Measurements from ENCODE around the gene WWOX. TPM values are rescaled to one million over a fixed set of nuclear protein-coding genes. Genes with fewer than 3 reads are reported as not detected.

The WWOX gene
- total and polyA plus RNA-seq, 2 of the 4 experiments (the other 2 are of a cell fraction), result 2.7 to 5.4 TPM

GRCh38 chr16:78519896-78520295 lies 420.4 kb downstream of the WWOX start:
- Histone ChIP-seq H4K5ac (ENCODE audit: low read depth, low read length) (no peak overlapping the region), H3K27ac (ENCODE audit: insufficient read depth, low read length) (no peak overlapping the region), H2AK9ac (replicated peaks; ENCODE audit: low read depth, low read length, poor library complexity) (no peak overlapping the region), H3K4me1 (ENCODE audit: control insufficient read depth, insufficient read depth, low read length) (no peaks in the 10 kb centered on the region), H3K4me2 (ENCODE audit: low read depth, low read length) (no peak overlapping the region), H3K4ac (ENCODE audit: low read depth, low read length) (no peak overlapping the region), H3K36me3 (ENCODE audit: control insufficient read depth, insufficient read depth, low read length) (no peaks in the 10 kb centered on the region), H3K56ac (ENCODE audit: extremely low read depth, insufficient read depth, low read length) (no peak overlapping the region), H3K18ac (ENCODE audit: low read depth, low read length) (no peak overlapping the region), H2AFZ (replicated peaks; ENCODE audit: low read length, poor library complexity) (no peak overlapping the region), H2BK20ac (ENCODE audit: low read depth, low read length) (no peak overlapping the region), H4K8ac (ENCODE audit: low read depth in 2 of 2, low read length in 2 of 2) (no peak overlapping the region), H4K20me1 (ENCODE audit: insufficient read depth, low read length) (no peaks in the 10 kb centered on the region), H2BK120ac (ENCODE audit: low read depth, low read length) (no peak overlapping the region), H3K4me3 (ENCODE audit: insufficient read depth, low read depth, low read length) (no peak overlapping the region), H2AK5ac (ENCODE audit: low read depth, low read length) (no peak overlapping the region), H2BK5ac (ENCODE audit: low read depth, low read length, poor library complexity, severe bottlenecking) (no peak overlapping the region), H3K9ac (ENCODE audit: low read depth, low read length) (no peak overlapping the region), H2BK15ac (ENCODE audit: low read depth, low read length) (no peak overlapping the region), H4K91ac (ENCODE audit: insufficient read depth, low read depth, low read length) (no peak overlapping the region), H3K23ac (ENCODE audit: low read depth, low read length) (no peak overlapping the region), H3K79me1 (ENCODE audit: low read depth in 1 of 2, low read length in 2 of 2) (no peaks in the 10 kb centered on the region), H3K9me1 (ENCODE audit: insufficient read depth, low read length) (no peaks in the 10 kb centered on the region), H3K27me3 (ENCODE audit: control insufficient read depth, insufficient read depth, low read length) (no peaks in the 10 kb centered on the region), H3K9me3 (ENCODE audit: control insufficient read depth, insufficient read depth, low read length) (peaks cover 16% of the 10 kb centered on the region), H3K14ac (replicated peaks; ENCODE audit: low read depth, low read length) (no peak overlapping the region)
- in situ Hi-C loops (cut with MboI; ENCODE audit: low sequenced_read_pairs) (no loop called here), intact Hi-C loops (cut with micrococcal nuclease) (no loop called here), dilution Hi-C loops (cut with HindIII; ENCODE audit: low sequenced_read_pairs, unreplicated experiment) (no loop called here)
- ChIA-PET POLR2A (ENCODE audit: unreplicated experiment) (no interaction called here), CTCF (no interaction called here)
- no CpG with 5 or more reads among the region's 8 CpGs for WGBS, 2 experiments (ENCODE audit: extremely low coverage in 2 of 2, insufficient read length in 1 of 2)
- TF ChIP-seq CHD1 (IDR thresholded peaks at IDR 0.05; ENCODE audit: low read depth, low read length) (no peak), ELK1 (IDR thresholded peaks at IDR 0.05; ENCODE audit: borderline replicate concordance, low read depth, low read length) (no peak), FOS (IDR thresholded peaks at IDR 0.05; ENCODE audit: low read depth, low read length) (no peak), CEBPB (IDR thresholded peaks at IDR 0.05; ENCODE audit: low read depth, low read length) (peak; percentile 56; the same call in 1 of the 2 replicates), RFX5 (IDR thresholded peaks at IDR 0.05; ENCODE audit: low read depth, low read length) (no peak), MXI1 (IDR thresholded peaks at IDR 0.05; ENCODE audit: borderline replicate concordance, low read depth, low read length) (no peak)
- BruUV-seq (replicated peaks), result no TSS peak
- DNase-seq, result no peak
- ATAC-seq (ENCODE audit: low read depth), result no peak
